Measurements from ENCODE around the gene NTNG2.

DNA sequence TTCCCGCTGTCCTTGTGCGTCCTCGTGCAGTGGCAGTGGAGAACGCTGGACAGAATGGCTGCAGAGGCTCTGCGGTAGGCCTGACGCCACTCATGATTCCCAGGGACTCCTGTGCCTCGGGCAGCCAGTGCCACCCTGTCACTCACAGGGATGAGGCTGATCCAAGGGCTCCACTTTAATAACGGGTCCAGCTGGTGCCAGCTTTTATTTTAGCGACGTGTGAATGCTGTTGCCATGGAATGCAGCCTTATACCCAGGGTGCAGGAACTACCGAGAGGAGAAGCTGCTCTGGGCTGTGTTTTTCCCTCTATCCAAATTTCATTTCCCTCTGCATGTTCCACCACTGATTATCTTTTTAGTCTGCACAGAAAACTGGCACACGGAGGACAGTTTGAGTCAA is 15.8 kb upstream of the NTNG2 start:
- no peak for TF ChIP-seq NR2C2 (CRISPR knock-in tag; IDR thresholded peaks at IDR 0.05; ENCODE audit: borderline replicate concordance)
- TF ChIP-seq ZNF224 (CRISPR knock-in tag; IDR thresholded peaks at IDR 0.05), result no peak
- TF ChIP-seq ZNF432 (CRISPR knock-in tag; IDR thresholded peaks at IDR 0.05; ENCODE audit: borderline replicate concordance), result no peak
- no peak for TF ChIP-seq SMC3 (IDR thresholded peaks at IDR 0.05; ENCODE audit: low read length)
- TF ChIP-seq CC2D1A (CRISPR knock-in tag; IDR thresholded peaks at IDR 0.05), result no peak
- TF ChIP-seq, protein P1, sequence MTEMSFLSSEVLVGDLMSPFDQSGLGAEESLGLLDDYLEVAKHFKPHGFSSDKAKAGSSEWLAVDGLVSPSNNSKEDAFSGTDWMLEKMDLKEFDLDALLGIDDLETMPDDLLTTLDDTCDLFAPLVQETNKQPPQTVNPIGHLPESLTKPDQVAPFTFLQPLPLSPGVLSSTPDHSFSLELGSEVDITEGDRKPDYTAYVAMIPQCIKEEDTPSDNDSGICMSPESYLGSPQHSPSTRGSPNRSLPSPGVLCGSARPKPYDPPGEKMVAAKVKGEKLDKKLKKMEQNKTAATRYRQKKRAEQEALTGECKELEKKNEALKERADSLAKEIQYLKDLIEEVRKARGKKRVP (CRISPR knock-in tag; IDR thresholded peaks at IDR 0.05), result no peak
- TF ChIP-seq, protein P2, sequence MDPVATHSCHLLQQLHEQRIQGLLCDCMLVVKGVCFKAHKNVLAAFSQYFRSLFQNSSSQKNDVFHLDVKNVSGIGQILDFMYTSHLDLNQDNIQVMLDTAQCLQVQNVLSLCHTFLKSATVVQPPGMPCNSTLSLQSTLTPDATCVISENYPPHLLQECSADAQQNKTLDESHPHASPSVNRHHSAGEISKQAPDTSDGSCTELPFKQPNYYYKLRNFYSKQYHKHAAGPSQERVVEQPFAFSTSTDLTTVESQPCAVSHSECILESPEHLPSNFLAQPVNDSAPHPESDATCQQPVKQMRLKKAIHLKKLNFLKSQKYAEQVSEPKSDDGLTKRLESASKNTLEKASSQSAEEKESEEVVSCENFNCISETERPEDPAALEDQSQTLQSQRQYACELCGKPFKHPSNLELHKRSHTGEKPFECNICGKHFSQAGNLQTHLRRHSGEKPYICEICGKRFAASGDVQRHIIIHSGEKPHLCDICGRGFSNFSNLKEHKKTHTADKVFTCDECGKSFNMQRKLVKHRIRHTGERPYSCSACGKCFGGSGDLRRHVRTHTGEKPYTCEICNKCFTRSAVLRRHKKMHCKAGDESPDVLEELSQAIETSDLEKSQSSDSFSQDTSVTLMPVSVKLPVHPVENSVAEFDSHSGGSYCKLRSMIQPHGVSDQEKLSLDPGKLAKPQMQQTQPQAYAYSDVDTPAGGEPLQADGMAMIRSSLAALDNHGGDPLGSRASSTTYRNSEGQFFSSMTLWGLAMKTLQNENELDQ (CRISPR knock-in tag; IDR thresholded peaks at IDR 0.05; ENCODE audit: borderline replicate concordance), result no peak
- no peak for TF ChIP-seq POLR2A (IDR thresholded peaks at IDR 0.05; ENCODE audit: insufficient read depth in 1 of 2, low read depth in 2 of 2, low read length in 2 of 2)
- TF ChIP-seq POLR2AphosphoS5 (IDR thresholded peaks at IDR 0.05; ENCODE audit: low read depth, low read length), result no peak
- no peak for TF ChIP-seq SOX6 (IDR thresholded peaks at IDR 0.05)
- TF ChIP-seq SOX6 (CRISPR knock-in tag; IDR thresholded peaks at IDR 0.05), result no peak
- no peak for TF ChIP-seq ZC3H13 (CRISPR knock-in tag; IDR thresholded peaks at IDR 0.05)

Data from HepG2 (cell line).